ENCODE measurements around the gene HS3ST3A1.

Gene HS3ST3A1

DNA sequence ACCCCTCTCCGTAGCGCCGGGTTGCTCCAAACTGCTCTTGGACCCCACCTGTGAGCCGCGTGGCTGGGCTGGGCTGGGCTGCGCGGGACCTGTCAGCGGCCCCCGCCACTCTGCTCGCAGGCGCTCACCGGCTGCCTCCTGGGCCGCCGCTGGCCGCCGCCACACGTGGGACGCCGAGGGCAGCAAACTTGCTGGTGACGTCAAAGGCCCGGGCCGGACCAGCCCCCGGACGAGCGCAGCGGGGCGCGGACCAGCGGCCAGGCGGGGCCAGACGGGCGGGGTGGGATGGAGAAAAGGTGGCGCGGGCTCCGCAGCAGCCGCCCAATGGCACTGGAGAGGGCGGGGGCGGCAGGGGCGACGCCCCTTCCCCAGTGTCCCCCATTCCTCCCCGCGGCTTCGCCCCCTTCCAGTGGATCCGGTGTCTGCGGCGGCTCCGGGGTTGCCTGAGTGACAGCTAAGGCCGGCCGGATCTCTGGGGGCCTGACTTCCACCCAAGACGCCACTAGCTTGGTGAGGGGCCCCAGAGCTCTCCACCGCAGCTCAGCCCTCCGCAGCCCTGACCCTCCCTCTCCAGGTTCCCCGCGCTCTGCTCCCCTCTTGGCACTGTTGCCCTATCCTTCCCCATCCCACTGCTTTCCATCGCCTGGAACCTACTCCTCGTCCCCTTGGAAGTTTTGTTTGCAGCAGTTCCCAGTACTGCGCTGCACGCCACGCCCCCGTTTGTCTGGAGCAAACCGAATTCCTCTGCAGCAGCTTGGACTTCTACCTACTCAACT, at the start of gene HS3ST3A1:
HS3ST3A1 (minus strand) TSS at position 154 of the 776 bp plus-strand sequence. CDS start 800 bp downstream, outside the sequence.
- DNase-seq (ENCODE audit: low read depth), result peak; percentile 71

DNA sequence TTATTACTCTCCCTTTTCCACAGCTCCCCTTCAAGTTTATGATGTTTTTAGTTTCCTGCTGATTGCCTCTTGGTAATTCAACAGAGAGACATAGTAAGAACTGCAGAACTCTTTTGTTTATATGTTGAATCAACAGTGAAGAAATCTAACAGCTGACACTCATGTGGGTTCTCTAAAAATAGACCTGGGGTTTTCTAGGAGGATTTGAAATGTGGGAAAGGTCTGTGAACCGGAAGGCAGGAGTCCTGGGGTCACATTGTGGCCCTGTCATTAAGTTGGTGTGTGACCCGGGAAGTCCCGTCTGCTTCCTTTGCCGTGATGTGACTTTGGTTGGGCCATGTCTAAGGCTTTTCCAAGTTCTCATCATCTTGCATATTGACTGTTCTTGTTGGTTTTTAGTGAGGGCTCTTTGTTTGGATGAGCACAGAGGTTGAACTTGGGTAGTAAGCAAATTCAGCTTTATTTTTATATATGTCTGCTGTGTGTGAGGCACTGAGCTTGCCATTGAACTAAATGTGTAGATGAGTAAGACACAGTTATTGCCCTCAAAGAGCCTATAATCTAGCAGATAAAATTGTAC, 48.5 kb upstream of the HS3ST3A1 start:
- no peak for DNase-seq (ENCODE audit: low read depth)

DNA sequence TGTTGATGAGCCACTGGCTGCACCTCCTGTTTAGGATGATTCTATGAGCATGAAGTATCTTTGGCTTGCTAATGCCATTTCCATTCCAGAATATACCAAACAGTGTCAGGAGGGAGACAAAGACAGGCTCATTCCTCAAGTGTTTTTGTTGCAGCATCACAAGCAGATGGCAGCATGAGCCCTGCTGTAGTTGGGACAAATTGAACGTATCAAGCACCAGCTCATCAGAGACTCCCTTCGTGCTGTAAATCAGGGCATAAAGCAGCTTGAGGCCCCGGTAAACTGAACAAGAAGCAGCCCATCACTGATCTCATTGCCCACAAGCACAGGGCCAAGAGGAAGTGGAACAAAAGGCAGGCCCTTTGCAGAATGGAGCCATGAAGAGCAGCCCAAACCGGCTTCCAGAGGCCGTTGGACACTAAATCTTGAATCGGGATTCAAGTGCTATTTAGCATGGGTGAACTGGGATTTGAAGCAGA, 45.9 kb upstream of the HS3ST3A1 start:
- DNase-seq (ENCODE audit: low read depth), result peak; percentile 27

DNA sequence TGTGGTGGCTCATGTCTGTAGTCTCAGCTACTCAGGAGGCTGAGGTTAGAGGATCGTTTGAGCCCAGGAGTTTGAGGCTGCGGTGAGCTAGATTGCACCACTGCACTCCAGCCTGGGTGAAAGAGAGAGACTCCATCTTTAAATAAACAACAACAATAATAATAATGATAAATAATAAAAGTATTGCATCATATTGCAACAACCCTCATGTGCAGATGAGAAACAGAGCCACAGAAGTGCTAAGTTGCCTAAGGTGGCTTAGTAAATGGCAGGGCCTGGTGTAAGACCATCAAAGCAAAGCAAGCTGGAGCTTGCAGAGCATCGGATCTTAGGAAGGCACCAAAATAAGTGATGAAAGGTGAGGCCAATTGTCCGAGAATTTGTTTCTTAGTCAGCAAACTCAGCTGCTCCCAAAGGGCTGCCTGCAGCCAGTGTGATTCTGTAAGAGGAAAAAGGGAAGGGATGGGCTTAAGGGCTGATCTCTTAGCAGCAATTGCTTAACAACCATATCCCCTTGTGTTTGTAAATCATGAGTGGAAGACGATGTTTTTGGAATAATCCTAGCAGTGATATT, 45.3 kb upstream of the HS3ST3A1 start:
- no peak for DNase-seq (ENCODE audit: low read depth)

DNA sequence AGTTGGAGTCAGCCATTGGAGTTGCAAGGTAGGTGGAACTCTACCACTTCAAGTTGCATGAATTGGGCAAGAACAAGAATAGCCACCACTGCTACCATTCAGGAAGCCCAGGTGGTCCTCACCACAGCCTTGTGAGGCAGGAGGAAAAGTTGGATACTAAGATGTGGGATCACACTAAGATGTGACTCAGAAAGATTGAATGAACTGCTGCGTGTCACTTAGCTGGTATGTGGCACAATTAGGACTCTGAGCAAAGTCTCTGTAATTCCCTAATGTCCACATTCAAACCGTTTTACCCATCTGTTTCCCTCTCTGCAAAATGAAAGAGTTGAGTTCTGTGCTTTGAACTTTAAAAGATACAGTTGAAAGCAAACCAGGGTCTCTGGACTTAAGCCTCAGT, 44.7 kb upstream of the HS3ST3A1 start:
- no peak for DNase-seq (ENCODE audit: low read depth)

DNA sequence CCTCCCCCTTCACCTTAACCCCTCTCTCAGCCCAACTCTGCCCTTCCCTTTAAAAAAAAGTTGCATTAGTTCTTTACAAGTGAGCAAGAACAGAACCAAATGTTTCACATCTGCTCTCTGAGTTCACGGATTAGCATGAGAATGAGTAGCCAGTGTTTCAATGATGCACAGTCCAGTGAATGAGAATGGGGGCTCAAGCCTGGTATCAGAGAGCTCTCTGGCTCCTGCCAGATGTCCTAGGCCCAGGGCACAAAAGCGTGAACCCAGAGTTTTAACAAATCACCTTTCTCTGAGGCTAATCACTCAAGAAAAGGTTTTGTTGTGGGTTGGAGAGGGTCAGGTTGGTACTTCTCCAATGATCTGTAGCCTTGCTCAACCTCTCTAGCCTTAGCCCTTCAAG, 41.5 kb upstream of the HS3ST3A1 start:
- DNase-seq (ENCODE audit: low read depth), result no peak

DNA sequence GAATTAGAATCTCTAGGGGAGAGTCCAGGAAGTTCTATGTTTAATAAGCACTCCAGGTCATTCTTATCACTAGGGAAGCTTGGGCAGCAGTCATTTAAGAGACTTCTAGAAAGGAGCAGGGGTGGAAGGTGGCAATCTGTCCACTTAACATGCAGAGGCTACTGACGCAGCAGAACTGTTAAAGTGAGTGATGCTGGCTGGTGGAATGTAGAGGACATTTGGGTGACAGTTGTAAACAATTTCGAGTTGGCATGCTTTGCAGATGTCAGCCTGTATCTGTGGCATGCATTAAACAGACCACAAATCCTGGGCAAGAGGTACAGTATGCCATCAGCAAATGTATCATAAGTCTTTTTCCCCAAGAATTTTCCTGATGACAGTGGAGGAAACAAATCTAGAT, 40.5 kb upstream of the HS3ST3A1 start:
- no peak for DNase-seq (ENCODE audit: low read depth)

DNA sequence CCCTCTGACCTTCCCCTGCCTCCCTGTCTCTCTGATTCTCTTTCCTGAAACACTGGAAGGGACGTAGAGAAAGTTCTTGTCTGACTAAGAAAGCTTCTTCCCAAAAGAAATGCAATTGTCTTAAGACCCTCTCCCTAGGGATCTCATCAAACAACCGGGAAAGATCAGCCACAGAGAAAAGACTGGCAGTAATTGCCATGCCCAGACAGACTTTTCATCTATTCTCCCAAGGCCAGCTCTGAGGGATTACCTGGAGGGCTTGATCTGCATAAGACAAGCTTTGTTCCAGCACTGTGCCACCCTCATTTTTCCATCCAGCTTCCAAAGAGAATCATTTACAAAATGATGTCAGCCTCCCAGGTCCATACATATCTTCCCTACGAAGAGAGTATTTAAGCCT, 38.8 kb upstream of the HS3ST3A1 start:
- DNase-seq (ENCODE audit: low read depth), result no peak

DNA sequence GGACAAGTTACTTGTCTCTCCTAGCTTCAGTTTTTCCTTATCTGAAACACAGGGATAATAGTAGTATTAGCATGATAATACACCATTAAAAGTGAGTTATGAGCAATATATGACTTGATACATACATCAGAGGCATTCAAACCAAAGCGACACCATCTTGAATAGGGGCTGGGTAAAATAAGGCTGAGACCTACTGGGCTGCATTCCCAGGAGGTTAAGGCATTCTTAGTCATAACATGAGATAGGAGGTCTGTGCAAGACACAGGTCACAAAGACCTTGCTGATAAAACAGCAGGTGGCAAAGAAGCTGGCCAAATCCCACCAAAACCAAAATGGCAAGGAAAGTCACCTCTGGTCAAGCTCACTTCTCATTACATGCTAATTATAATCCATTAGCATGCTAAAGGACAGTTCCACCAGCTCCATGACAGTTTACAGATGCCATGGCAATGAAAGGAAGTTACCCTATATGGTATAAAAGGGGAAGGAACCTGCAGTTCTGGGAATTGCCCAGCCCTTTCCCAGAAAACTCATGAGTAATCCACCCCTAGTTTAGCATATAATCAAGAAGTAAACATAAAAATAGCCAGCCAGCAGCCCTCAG, 37.2 kb upstream of the HS3ST3A1 start:
- DNase-seq (ENCODE audit: low read depth), result no peak

DNA sequence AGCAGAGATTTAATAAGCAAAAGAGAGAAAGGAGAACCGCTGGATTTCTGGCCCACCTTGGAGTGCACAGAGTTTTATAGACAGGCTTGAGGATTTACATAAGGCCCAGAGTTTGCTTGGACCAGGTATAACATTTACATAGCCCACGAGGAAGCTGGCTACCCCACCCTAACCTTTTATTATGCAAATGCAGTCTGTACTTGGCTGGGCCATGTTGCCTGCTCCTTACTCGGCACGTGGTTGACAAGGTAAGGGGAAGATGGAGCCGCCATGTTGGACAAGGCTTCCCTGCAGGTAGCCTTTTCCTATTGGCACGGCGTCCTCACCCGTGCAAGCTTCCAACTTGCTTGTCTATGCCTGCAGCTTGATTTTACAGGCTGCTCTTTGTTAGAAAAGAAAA, 35.2 kb upstream of the HS3ST3A1 start:
- no peak for DNase-seq (ENCODE audit: low read depth)

DNA sequence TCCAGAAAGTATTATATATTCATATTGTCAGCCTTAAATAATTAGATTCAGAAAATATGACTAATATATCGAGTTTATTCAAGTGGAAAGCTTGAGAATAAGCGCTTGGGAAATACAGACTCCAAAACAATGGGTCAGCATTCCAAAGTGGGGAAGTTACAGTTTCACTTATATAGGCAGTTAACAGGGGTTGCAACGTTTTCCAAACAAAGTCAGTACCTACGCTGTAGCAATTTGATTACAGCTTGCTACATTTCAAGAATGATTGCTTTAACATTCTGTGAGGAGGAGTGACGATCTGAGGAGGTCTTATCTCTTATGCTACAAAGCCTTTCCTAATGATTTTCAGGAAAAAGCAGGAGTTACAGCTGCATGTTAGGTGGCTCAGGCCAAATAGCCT, 34.2 kb upstream of the HS3ST3A1 start:
- DNase-seq (ENCODE audit: low read depth), result no peak

DNA sequence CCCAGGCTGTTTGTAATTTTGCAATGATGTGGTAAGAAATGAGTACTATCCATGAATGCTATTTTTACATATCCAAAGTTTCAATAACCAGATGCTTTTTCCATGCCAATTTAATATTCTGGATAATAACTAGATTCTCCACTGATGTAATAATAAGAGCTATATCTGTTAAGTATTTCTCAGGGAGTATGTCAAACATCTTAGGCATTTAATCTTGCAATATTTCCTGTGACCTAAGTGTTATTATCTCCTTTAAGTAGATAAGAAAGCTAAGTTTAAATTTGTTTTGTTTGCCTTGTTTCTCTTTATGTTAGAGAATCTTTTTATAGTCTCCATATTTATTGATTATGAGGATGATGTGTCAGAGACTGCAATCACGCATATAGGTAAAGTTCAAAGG, 32.3 kb upstream of the HS3ST3A1 start:
- DNase-seq (ENCODE audit: low read depth), result no peak

DNA sequence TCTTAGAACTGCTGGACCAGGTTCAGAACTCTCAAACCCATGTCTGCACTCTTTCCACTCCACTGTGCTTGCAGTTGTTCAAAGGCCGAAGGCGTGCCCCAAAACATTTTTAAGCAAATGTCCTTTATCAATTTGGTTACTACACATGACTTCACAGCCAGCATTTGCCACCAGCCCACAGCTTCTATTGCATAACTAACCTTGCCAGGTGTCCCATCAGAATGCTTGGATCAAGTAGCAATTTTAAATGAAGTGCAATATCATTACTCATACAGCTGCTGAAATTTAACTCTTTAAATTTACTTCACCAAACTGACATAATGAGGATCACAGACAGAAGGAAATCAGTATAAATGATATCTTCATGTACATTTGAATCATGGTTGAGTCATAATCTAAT, 29.8 kb upstream of the HS3ST3A1 start:
- no peak for DNase-seq (ENCODE audit: low read depth)

DNA sequence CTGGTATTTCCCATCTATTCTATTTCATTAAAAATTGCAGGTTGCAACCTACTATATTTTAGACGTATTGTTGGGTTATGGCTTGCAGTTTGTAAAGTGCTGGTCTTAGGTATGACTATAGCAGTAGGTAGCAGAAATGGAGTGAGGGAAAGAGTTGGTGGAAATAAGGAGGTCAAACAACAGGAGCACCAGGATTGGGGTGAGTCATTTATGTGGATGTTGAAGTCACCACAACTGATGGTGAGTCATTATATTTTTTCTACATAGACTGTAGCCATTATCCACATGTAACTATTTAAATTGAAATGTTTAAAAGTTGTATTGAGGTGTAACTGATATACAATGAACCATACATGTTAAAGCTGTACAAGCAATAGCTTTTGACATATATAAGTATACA, 25.0 kb upstream of the HS3ST3A1 start:
- peak; percentile 12 for DNase-seq (ENCODE audit: low read depth)

DNA sequence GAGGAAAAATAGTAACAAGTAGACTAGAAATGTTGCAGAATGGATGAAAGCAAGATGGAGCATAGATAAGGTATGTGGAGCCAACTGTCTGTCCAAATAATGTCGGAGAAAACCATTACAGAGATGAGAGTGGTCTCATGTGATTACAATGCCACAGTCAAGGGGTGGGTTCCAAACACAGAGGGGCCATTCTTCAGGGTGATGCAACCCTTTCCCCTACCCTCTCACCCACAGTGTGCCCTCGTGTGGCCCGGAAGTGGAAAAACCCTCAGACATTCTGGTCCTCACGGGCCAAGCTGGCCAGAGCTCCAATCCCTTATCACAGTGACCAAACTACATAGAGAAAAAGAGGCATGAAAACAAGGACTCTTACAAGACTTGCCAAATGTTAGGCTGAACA, 17.7 kb upstream of the HS3ST3A1 start:
- DNase-seq (ENCODE audit: low read depth), result no peak

DNA sequence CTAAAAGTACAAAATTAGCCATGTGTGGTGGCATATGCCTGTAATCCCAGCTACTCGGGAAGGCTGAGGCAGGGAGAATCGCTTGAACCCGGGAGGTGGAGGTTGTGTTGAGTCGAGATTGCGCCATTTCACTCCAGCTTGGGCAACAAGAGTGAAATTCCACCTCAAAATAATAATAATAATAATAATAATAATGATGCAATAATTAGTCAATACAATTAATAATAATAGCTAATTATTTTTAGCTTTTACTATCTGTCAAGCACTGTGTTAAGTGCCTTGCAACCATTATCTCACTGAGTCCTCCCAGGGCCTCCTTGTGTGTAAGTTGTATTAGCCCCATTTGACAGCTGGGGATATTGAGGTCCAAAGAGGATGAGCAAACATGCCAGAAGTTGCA, 14.3 kb upstream of the HS3ST3A1 start:
- no peak for DNase-seq (ENCODE audit: low read depth)

DNA sequence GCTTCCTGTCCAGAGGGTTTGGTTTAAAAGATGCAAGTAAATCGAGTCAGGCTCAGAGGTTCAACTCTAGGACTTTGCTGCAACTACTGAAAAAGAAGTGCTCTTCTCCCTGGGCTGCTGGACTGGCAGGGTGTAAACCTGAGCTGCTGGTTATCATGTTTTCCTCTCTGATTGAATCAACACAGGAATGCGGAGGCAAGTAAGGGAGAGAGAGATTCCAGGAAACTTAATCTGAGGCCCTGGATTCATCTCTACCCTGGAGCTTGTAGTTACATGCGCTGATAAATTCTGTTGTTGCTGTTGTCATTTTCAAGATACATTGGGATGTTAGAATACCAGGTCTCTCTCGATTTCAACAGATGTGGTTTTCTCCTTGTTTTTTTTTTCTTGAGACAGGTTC, 8.2 kb upstream of the HS3ST3A1 start:
- no peak for DNase-seq (ENCODE audit: low read depth)

DNA sequence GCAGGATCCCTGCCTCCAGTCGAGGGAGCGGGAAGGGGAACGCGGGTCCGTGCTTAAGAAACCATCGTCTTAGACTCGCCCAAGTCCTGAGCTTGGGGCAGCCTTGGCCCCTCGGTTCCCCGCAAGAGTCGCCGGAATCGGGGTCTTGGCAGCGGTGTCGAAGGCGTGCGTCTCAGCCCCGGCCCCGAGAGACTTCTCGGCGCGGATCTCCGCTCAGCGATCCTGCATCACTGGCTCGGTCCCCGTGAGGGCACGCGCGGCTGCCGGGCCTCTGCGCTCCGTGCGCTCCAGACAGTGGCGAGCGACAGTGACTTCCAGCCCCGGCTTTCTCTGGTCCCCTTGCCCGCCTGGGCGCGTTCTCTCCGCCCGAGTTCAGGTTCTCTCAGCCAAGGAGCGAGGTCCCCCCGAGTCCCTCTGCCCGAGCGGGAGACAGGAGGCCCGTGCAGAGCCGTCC, 380 bp downstream of the HS3ST3A1 start:
- DNase-seq (ENCODE audit: low read depth), result no peak

DNA sequence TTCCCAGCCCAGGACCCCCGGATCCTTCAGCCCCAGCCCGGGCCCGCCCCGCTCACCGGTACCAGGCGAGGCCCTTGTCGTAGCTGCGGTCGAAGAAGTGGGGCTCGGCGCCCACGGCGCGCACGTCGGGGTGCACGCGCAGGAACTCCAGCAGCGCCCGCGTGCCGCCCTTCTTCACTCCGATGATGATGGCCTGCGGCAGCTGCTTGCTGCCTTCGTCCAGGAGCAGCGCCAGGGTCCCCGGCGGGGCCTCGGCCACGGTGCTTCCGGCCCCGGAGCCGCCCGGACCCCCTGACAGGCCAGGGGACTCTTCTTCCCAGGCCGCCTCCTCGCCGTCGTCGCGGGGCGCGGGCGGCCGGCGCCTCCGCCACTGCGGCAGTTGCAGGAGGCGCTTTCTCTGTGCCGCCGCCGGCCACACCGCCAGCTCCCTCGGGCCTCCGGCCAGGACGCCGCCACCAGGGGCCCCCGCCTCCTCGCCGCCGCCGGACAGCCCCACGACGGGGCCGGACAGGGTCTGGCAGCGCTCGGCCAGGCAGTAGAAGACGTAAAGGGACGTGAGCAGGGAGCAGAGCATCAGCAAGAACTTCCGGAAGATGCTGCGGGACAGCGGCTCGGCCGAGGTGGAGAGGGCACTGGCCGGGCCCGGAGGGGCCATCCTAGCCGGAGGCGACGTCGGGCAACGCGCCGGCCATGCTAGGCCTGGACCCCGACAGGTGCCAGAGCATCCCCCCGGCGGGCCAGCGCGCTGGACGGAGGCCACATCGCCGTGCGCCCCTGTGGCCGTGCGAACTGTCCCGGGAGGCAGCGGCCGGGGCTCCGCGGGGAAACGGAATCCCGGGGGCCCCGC, 1.0 kb downstream of the HS3ST3A1 start:
- no peak for DNase-seq (ENCODE audit: low read depth)

DNA sequence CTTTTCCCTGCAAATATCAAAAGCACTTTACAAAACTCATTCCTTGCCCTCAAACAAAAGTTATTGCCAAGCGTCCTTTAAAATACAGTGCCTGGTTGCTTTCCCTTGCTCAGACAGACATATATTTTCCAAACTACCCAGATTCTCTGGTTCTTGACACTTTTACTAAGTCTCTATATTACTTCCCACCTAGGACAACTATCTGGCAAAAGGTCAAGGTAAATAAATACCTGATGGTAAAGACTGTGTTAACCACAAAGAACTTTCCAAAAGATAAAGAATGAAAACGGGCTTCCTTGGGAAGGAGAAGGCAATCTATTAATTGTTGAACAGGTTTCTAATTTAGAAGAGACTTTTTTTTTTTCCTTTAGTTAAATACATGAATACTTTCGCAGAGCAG, 1.9 kb downstream of the HS3ST3A1 start:
- no peak for DNase-seq (ENCODE audit: low read depth)

DNA sequence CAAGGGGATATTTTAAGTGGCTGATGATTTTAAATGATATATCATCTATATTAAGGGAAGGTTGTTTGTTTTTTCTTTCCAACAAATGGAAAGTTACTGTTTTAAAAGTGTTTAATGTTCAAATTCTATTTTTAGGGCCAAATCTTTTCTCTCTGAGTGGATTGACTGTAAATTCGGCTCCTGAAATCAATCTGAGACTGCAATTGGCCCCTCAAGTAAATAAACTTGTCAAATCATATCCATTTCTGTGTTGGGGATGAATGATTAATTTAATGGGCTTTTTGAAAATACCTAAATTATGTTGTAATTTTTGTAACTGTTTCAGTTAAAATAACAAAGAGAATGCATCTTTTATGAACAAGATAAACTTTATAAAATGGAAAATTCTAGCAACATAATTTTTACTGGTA, 2.6 kb downstream of the HS3ST3A1 start:
- no peak for DNase-seq (ENCODE audit: low read depth)

All from fibroblast of the conjunctiva (primary cell).